Measurements from ENCODE around the gene C14orf39.

The C14orf39 gene

DNA sequence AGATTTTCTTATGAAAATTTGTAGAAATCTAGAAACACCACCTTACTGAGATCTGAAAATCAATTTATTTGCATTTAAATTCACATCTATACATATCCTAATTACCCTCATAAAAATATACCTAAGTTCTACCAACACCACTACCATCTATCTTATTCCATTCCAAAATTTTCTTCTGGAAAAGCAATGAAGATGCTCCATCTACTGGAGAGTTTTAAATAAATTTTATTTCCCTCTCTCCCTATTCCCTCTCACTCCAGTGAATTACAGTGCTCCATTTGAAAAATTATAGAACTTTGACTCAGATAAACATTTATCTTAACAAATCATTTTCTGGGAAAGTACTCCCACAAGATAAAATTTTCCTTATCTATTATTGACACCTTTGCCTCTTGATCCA is 2.3 kb upstream of the C14orf39 start:
- H3K4me3 ChIP-seq (ENCODE audit: low read depth, low read length), result no peak overlapping the region
- TF ChIP-seq ZNF654 (tag by site-specific recombination; IDR thresholded peaks at IDR 0.05; ENCODE audit: low read depth) (peak; percentile 47), ZNF23 (tag by site-specific recombination; IDR thresholded peaks at IDR 0.05; ENCODE audit: borderline replicate concordance) (no peak)
- no peak overlapping the region for H3K27ac ChIP-seq (ENCODE audit: extremely low read depth, low read depth, low read length)
- POLR2A ChIA-PET, result no interaction called here
- CTCF ChIA-PET, result interaction anchor here (0.5 to 3.4 kb wide), 3 partner anchors 136 to 856 kb away, joined by 3 to 18 read pairs (median 3); no protein-coding TSS in a partner anchor
- H3K36me3 ChIP-seq (ENCODE audit: control insufficient read depth in 2 of 2, insufficient read depth in 1 of 2, low read length in 2 of 2), result no peaks in the 10 kb centered on the region
- no peaks in the 10 kb centered on the region for H3K4me1 ChIP-seq (ENCODE audit: control insufficient read depth, insufficient read depth, low read length)
- H3K9me3 ChIP-seq (ENCODE audit: control insufficient read depth, insufficient read depth, low read depth, low read length), result no peaks in the 10 kb centered on the region

DNA sequence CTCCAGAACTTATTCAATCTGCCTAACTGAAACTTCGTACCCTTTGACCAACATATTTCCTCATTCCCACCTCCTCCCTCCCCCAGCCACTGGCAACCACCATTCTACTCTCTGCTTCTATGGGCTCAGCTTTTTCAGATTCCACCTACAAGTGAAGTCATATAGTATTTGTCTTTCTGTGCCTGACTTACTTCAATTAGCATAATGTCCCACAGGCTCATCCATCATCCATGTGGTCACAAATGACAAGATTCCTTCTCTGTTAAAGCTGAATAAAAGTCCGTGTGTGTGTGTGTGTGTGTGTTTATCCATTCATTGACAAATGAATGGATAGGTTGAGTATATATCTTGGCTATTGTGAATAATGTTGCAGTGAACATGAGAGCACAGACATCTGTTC is 1.3 kb upstream of the C14orf39 start:
- POLR2A ChIA-PET, result interaction anchor here (0.6 kb wide), 1 partner anchor 579 kb away, joined by 4 read pairs; no protein-coding TSS in a partner anchor
- TF ChIP-seq, protein P1, sequence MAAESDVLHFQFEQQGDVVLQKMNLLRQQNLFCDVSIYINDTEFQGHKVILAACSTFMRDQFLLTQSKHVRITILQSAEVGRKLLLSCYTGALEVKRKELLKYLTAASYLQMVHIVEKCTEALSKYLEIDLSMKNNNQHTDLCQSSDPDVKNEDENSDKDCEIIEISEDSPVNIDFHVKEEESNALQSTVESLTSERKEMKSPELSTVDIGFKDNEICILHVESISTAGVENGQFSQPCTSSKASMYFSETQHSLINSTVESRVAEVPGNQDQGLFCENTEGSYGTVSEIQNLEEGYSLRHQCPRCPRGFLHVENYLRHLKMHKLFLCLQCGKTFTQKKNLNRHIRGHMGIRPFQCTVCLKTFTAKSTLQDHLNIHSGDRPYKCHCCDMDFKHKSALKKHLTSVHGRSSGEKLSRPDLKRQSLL (tag by site-specific recombination; IDR thresholded peaks at IDR 0.05), result no peak
- peak; percentile 68; the same call in 1 of the 2 replicates for TF ChIP-seq MEIS1 (CRISPR knock-in tag; IDR thresholded peaks at IDR 0.05; ENCODE audit: borderline replicate concordance)
- no peak overlapping the region for H3K27ac ChIP-seq (ENCODE audit: extremely low read depth, low read depth, low read length)
- H3K36me3 ChIP-seq (ENCODE audit: control insufficient read depth in 2 of 2, insufficient read depth in 1 of 2, low read length in 2 of 2), result no peaks in the 10 kb centered on the region
- no peaks in the 10 kb centered on the region for H3K9me3 ChIP-seq (ENCODE audit: control insufficient read depth, insufficient read depth, low read depth, low read length)
- H3K4me3 ChIP-seq (ENCODE audit: low read depth, low read length), result no peak overlapping the region
- no peaks in the 10 kb centered on the region for H3K4me1 ChIP-seq (ENCODE audit: control insufficient read depth, insufficient read depth, low read length)
- CTCF ChIA-PET, result interaction anchor here (1.3 kb wide), 1 partner anchor 137 kb away, joined by 4 read pairs; no protein-coding TSS in a partner anchor

DNA sequence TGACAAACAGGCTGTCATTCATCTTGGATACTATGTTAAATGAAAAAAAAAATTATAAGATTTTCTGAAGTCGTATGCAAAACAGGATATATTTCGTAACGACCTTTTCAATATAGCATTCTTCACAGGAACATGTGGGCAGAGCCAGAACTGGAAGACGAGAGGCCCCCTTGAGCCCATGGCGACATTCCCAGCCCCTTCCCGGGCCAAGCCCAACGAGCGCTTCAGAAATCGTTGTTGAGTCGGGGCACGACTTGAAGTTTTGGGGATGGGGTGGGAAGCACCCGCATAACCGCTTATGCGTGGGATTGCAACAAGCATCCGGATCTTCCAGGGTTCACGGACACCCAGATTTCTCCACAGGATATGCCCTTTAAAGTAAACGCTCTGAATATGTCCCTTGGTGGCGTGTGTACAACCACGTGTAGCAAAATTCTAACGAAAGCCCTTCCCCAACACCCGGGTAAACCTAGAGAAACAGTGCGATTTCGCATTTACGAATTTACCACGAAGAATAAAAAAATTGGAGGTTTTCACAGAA is 736 bp downstream of the C14orf39 start:
- POLR2A ChIA-PET, result no interaction called here
- no peaks in the 10 kb centered on the region for H3K36me3 ChIP-seq (ENCODE audit: control insufficient read depth in 2 of 2, insufficient read depth in 1 of 2, low read length in 2 of 2)
- no peak overlapping the region for H3K27ac ChIP-seq (ENCODE audit: extremely low read depth, low read depth, low read length)
- no peaks in the 10 kb centered on the region for H3K4me1 ChIP-seq (ENCODE audit: control insufficient read depth, insufficient read depth, low read length)
- TF ChIP-seq GLIS1 (tag by site-specific recombination; IDR thresholded peaks at IDR 0.05), result no peak
- TF ChIP-seq, protein P2, sequence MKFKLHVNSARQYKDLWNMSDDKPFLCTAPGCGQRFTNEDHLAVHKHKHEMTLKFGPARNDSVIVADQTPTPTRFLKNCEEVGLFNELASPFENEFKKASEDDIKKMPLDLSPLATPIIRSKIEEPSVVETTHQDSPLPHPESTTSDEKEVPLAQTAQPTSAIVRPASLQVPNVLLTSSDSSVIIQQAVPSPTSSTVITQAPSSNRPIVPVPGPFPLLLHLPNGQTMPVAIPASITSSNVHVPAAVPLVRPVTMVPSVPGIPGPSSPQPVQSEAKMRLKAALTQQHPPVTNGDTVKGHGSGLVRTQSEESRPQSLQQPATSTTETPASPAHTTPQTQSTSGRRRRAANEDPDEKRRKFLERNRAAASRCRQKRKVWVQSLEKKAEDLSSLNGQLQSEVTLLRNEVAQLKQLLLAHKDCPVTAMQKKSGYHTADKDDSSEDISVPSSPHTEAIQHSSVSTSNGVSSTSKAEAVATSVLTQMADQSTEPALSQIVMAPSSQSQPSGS (tag by site-specific recombination; IDR thresholded peaks at IDR 0.05; ENCODE audit: low read depth), result no peak
- TF ChIP-seq ZFP41 (tag by site-specific recombination; IDR thresholded peaks at IDR 0.05; ENCODE audit: borderline replicate concordance), result no peak
- no peak for TF ChIP-seq ZNF223 (tag by site-specific recombination; IDR thresholded peaks at IDR 0.05)
- no peak for TF ChIP-seq ZNF174 (tag by site-specific recombination; IDR thresholded peaks at IDR 0.05)
- TF ChIP-seq SP2 (tag by site-specific recombination; IDR thresholded peaks at IDR 0.05), result no peak
- no peak for TF ChIP-seq ZNF2 (tag by site-specific recombination; IDR thresholded peaks at IDR 0.05)
- no peak for TF ChIP-seq ZNF214 (tag by site-specific recombination; IDR thresholded peaks at IDR 0.05; ENCODE audit: borderline replicate concordance)
- TF ChIP-seq FEZF1 (tag by site-specific recombination; IDR thresholded peaks at IDR 0.05), result no peak
- TF ChIP-seq, protein P3, sequence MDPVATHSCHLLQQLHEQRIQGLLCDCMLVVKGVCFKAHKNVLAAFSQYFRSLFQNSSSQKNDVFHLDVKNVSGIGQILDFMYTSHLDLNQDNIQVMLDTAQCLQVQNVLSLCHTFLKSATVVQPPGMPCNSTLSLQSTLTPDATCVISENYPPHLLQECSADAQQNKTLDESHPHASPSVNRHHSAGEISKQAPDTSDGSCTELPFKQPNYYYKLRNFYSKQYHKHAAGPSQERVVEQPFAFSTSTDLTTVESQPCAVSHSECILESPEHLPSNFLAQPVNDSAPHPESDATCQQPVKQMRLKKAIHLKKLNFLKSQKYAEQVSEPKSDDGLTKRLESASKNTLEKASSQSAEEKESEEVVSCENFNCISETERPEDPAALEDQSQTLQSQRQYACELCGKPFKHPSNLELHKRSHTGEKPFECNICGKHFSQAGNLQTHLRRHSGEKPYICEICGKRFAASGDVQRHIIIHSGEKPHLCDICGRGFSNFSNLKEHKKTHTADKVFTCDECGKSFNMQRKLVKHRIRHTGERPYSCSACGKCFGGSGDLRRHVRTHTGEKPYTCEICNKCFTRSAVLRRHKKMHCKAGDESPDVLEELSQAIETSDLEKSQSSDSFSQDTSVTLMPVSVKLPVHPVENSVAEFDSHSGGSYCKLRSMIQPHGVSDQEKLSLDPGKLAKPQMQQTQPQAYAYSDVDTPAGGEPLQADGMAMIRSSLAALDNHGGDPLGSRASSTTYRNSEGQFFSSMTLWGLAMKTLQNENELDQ (tag by site-specific recombination; IDR thresholded peaks at IDR 0.05; ENCODE audit: low read depth), result no peak
- TF ChIP-seq ZNF785 (tag by site-specific recombination; IDR thresholded peaks at IDR 0.05), result no peak
- TF ChIP-seq, protein P4, sequence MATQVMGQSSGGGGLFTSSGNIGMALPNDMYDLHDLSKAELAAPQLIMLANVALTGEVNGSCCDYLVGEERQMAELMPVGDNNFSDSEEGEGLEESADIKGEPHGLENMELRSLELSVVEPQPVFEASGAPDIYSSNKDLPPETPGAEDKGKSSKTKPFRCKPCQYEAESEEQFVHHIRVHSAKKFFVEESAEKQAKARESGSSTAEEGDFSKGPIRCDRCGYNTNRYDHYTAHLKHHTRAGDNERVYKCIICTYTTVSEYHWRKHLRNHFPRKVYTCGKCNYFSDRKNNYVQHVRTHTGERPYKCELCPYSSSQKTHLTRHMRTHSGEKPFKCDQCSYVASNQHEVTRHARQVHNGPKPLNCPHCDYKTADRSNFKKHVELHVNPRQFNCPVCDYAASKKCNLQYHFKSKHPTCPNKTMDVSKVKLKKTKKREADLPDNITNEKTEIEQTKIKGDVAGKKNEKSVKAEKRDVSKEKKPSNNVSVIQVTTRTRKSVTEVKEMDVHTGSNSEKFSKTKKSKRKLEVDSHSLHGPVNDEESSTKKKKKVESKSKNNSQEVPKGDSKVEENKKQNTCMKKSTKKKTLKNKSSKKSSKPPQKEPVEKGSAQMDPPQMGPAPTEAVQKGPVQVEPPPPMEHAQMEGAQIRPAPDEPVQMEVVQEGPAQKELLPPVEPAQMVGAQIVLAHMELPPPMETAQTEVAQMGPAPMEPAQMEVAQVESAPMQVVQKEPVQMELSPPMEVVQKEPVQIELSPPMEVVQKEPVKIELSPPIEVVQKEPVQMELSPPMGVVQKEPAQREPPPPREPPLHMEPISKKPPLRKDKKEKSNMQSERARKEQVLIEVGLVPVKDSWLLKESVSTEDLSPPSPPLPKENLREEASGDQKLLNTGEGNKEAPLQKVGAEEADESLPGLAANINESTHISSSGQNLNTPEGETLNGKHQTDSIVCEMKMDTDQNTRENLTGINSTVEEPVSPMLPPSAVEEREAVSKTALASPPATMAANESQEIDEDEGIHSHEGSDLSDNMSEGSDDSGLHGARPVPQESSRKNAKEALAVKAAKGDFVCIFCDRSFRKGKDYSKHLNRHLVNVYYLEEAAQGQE (tag by site-specific recombination; IDR thresholded peaks at IDR 0.05), result no peak
- no peak for TF ChIP-seq SALL2 (tag by site-specific recombination; IDR thresholded peaks at IDR 0.05; ENCODE audit: borderline replicate concordance)
- no peak for TF ChIP-seq ZBTB1 (tag by site-specific recombination; IDR thresholded peaks at IDR 0.05)
- no peak for TF ChIP-seq ZEB2 (tag by site-specific recombination; IDR thresholded peaks at IDR 0.05)
- no peak for TF ChIP-seq GLI4 (tag by site-specific recombination; IDR thresholded peaks at IDR 0.05)
- TF ChIP-seq ZNF600 (tag by site-specific recombination; IDR thresholded peaks at IDR 0.05), result no peak
- no peak for TF ChIP-seq ZNF521 (tag by site-specific recombination; IDR thresholded peaks at IDR 0.05)
- H3K4me3 ChIP-seq (ENCODE audit: low read depth, low read length), result peak overlapping the region; percentile 50
- no peaks in the 10 kb centered on the region for H3K9me3 ChIP-seq (ENCODE audit: control insufficient read depth, insufficient read depth, low read depth, low read length)
- CTCF ChIA-PET, result interaction anchor here (0.6 to 0.7 kb wide), 2 partner anchors 24 to 219 kb away, joined by 3 to 5 read pairs; partner anchors contain the start of gene SIX6
